ENCODE results near the gene LRRTM4. TPM values are rescaled to one million over a fixed set of nuclear protein-coding genes. Genes with fewer than 3 reads are reported as not detected.

LRRTM4 gene
- total RNA-seq, 4 donors from 2014 or later: 0.24 to 38.4 (median 1.0) TPM; not detected in 1

- no peaks in the 10 kb centered on the region for H3K4me1 ChIP-seq
- no peak overlapping the region for H3K4me3 ChIP-seq
- intact Hi-C loops (cut with DNase I; ENCODE audit: low total_unique reads): no loop called here
- DNase-seq: no peak
- TF ChIP-seq CTCF (IDR thresholded peaks at IDR 0.05) (no peak), POLR2A (IDR thresholded peaks at IDR 0.05) (no peak)
- H3K36me3 ChIP-seq: no peaks in the 10 kb centered on the region
- H3K9me3 ChIP-seq: no peaks in the 10 kb centered on the region
- no peak overlapping the region for H3K27ac ChIP-seq
- H3K27me3 ChIP-seq: no peaks in the 10 kb centered on the region
Observed at GRCh38 chr2:76760367-76760704, 761.8 kb downstream of the LRRTM4 start.

GRCh38 chr2:76759634-76760366 lies 762.4 kb downstream of the LRRTM4 start:
- H3K4me3 ChIP-seq: no peak overlapping the region
- no peak overlapping the region for H3K27ac ChIP-seq
- TF ChIP-seq CTCF (IDR thresholded peaks at IDR 0.05) (no peak), POLR2A (IDR thresholded peaks at IDR 0.05) (no peak)
- no peak for DNase-seq
- H3K36me3 ChIP-seq: no peaks in the 10 kb centered on the region
- intact Hi-C loops (cut with DNase I; ENCODE audit: low total_unique reads): no loop called here
- H3K27me3 ChIP-seq: no peaks in the 10 kb centered on the region
- H3K9me3 ChIP-seq: no peaks in the 10 kb centered on the region
- no peaks in the 10 kb centered on the region for H3K4me1 ChIP-seq

- Histone ChIP-seq H3K36me3 (no peaks in the 10 kb centered on the region), H3K27me3 (no peaks in the 10 kb centered on the region), H3K27ac (no peak overlapping the region), H3K4me3 (no peak overlapping the region), H3K9me3 (no peaks in the 10 kb centered on the region), H3K4me1 (no peaks in the 10 kb centered on the region)
- no peak for DNase-seq
- intact Hi-C loops (cut with DNase I; ENCODE audit: low total_unique reads): no loop called here
- TF ChIP-seq CTCF (IDR thresholded peaks at IDR 0.05): no peak
- TF ChIP-seq POLR2A (IDR thresholded peaks at IDR 0.05): no peak
Observed at GRCh38 chr2:76752506-76752905, 769.7 kb downstream of the LRRTM4 start.

- Histone ChIP-seq H3K27me3 (no peaks in the 10 kb centered on the region), H3K9me3 (no peaks in the 10 kb centered on the region), H3K36me3 (no peaks in the 10 kb centered on the region), H3K4me3 (no peak overlapping the region), H3K4me1 (no peaks in the 10 kb centered on the region), H3K27ac (no peak overlapping the region)
- intact Hi-C loops (cut with DNase I; ENCODE audit: low total_unique reads): no loop called here
- DNase-seq: no peak
- TF ChIP-seq POLR2A (IDR thresholded peaks at IDR 0.05) (no peak), CTCF (IDR thresholded peaks at IDR 0.05) (no peak)
Observed at GRCh38 chr2:76749858-76750257, 772.3 kb downstream of the LRRTM4 start.

- H3K4me1 ChIP-seq: no peaks in the 10 kb centered on the region
- no peak overlapping the region for H3K27ac ChIP-seq
- H3K27me3 ChIP-seq: no peaks in the 10 kb centered on the region
- no peak for DNase-seq
- no peak overlapping the region for H3K4me3 ChIP-seq
- no peak for TF ChIP-seq CTCF (IDR thresholded peaks at IDR 0.05)
- no peak for TF ChIP-seq POLR2A (IDR thresholded peaks at IDR 0.05)
- H3K36me3 ChIP-seq: no peaks in the 10 kb centered on the region
- no peaks in the 10 kb centered on the region for H3K9me3 ChIP-seq
- intact Hi-C loops (cut with DNase I; ENCODE audit: low total_unique reads): no loop called here
Observed at GRCh38 chr2:76748581-76749296, 773.4 kb downstream of the LRRTM4 start.

All from uterus (tissue), 4 donors.